Prostate gland (tissue), 2 donors: Measurements from ENCODE around the gene UBAC1. TPM values are rescaled to one million over a fixed set of nuclear protein-coding genes. Genes with fewer than 3 reads are reported as not detected.
A peak's percentile ranks its signal among the peaks of the same experiment; 100 is the strongest.

Experiments used
- DNase-seq: peaks from one replicate; pipeline ENCODE4 v3.0.0-alpha.2; 2019; ENCODE audit warnings: low spot score
- H3K27ac ChIP-seq, 2 donors: fragments of 200-600 bp; sonication (generic); 2 replicates each; pipeline ENCODE4 v1.5.1; 2017 to 2019
- H3K27me3 ChIP-seq: fragments of 200-600 bp; sonication (generic); replicated peaks from 2 replicates; pipeline ENCODE4 v1.5.1; 2019; ENCODE audit not compliant: insufficient read depth
- H3K36me3 ChIP-seq, 2 donors: fragments of 200-600 bp; sonication (generic); 1 replicate in 1 of 2; 2 replicates in 1 of 2; pipeline versions ENCODE4 v1.5.1 to v1.8.1; 2017 to 2019
- H3K4me1 ChIP-seq: fragments of 200-600 bp; sonication (generic); replicated peaks from 2 replicates; pipeline ENCODE4 v1.5.1; 2019
- H3K4me3 ChIP-seq, 2 donors: fragments of 200-600 bp; sonication (generic); 2 replicates each; pipeline ENCODE4 v1.5.1; 2017 to 2019
- H3K9me3 ChIP-seq: fragments of 200-600 bp; sonication (generic); 2 replicates; pipeline ENCODE4 v1.5.1; 2017
- POLR2A ChIP-seq: fragments of 450-650 bp; IDR thresholded peaks from one replicate; pipeline ENCODE4 v1.6.1; 2016; ENCODE audit warnings: antibody characterized with exemption, mild to moderate bottlenecking
- POLR2AphosphoS5 ChIP-seq: sonication (generic); formaldehyde crosslinking; IDR thresholded peaks from one replicate; pipeline ENCODE4 v1.6.1; 2017; ENCODE audit warnings: antibody characterized with exemption
- WGBS: methylation state at CpG from one replicate; pipeline ENCODE4 v1.1.5; 2018; 5-methylcytosine and 5-hydroxymethylcytosine counted together
- intact Hi-C: fragments of 100-400 bp; cut with DNase I; formaldehyde crosslinking; loops from one replicate; pipeline ENCODE4 v1.14.2; 2022
- total RNA-seq, 2 donors: library from RNA; depleted of rRNA; stranded (reverse); fragments of >200 nt; gene quantifications; one replicate each; pipeline ENCODE4 v1.1.0, GENCODE V29; 2016
- TF ChIP-seq, protein P1 (sequence below), 4 experiments: fragments of 200-600 bp in 2 of 4; fragments of 450-650 bp in 2 of 4; sonication (generic) in 2 of 4; IDR thresholded peaks; 1 replicate in 3 of 4; 2 replicates in 1 of 4; pipeline ENCODE4 v1.5.1; 2016 to 2019; ENCODE audit warnings: antibody characterized with exemption in 4 of 4, mild to moderate bottlenecking in 2 of 4, moderate library complexity in 2 of 4

The UBAC1 gene
- total RNA-seq, 2 donors from 2014 or later, result 53.7 to 59.1 TPM

- Histone ChIP-seq H3K27me3 (peaks cover 4% of the 10 kb centered on the region), H3K9me3 (no peaks in the 10 kb centered on the region), H3K27ac (no peak overlapping the region), H3K36me3 (no peaks in the 10 kb centered on the region), H3K4me1 (no peaks in the 10 kb centered on the region), H3K4me3 (no peak overlapping the region)
- TF ChIP-seq, protein P1, sequence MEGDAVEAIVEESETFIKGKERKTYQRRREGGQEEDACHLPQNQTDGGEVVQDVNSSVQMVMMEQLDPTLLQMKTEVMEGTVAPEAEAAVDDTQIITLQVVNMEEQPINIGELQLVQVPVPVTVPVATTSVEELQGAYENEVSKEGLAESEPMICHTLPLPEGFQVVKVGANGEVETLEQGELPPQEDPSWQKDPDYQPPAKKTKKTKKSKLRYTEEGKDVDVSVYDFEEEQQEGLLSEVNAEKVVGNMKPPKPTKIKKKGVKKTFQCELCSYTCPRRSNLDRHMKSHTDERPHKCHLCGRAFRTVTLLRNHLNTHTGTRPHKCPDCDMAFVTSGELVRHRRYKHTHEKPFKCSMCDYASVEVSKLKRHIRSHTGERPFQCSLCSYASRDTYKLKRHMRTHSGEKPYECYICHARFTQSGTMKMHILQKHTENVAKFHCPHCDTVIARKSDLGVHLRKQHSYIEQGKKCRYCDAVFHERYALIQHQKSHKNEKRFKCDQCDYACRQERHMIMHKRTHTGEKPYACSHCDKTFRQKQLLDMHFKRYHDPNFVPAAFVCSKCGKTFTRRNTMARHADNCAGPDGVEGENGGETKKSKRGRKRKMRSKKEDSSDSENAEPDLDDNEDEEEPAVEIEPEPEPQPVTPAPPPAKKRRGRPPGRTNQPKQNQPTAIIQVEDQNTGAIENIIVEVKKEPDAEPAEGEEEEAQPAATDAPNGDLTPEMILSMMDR (IDR thresholded peaks at IDR 0.05), result no peak
- TF ChIP-seq POLR2A, result no peak
- TF ChIP-seq POLR2AphosphoS5, result no peak
- intact Hi-C loops, result no loop called here
- DNase-seq, result no peak
- 73% methylated on average over 10 of the region's 10 CpGs for WGBS
Measured at GRCh38 chr9:135975834-135976233, 14.7 kb upstream of the UBAC1 start.

- TF ChIP-seq POLR2A (no peak), POLR2AphosphoS5 (no peak)
- TF ChIP-seq, protein P1 (IDR thresholded peaks at IDR 0.05), result no peak
- 58% methylated on average over 10 of the region's 10 CpGs for WGBS
- DNase-seq, result no peak
Measured at GRCh38 chr9:135974220-135974573, 13.0 kb upstream of the UBAC1 start.

GRCh38 chr9:135973277-135974219 is 12.4 kb upstream of the UBAC1 start:
- no peak for DNase-seq
- TF ChIP-seq, protein P1 (IDR thresholded peaks at IDR 0.05), result no peak
- no peak for TF ChIP-seq POLR2AphosphoS5
- Histone ChIP-seq H3K4me3 (no peak overlapping the region), H3K27ac (no peak overlapping the region), H3K36me3 (no peaks in the 10 kb centered on the region), H3K9me3 (no peaks in the 10 kb centered on the region), H3K27me3 (no peaks in the 10 kb centered on the region), H3K4me1 (no peaks in the 10 kb centered on the region)
- 50% methylated on average over 23 of the region's 23 CpGs for WGBS
- intact Hi-C loops, result no loop called here

More at GRCh38 chr9:135974220-135974573, 13.0 kb upstream of the UBAC1 start:
- intact Hi-C loops, result no loop called here
- Histone ChIP-seq H3K9me3 (no peaks in the 10 kb centered on the region), H3K27ac (no peak overlapping the region), H3K4me1 (no peaks in the 10 kb centered on the region), H3K27me3 (peaks cover under 1% of the 10 kb centered on the region), H3K4me3 (no peak overlapping the region), H3K36me3 (no peaks in the 10 kb centered on the region)

- H3K4me1 ChIP-seq, result no peaks in the 10 kb centered on the region
- H3K27ac ChIP-seq, result no peak overlapping the region
- no peaks in the 10 kb centered on the region for H3K36me3 ChIP-seq
- 18% methylated on average over 10 of the region's 13 CpGs for WGBS
- H3K9me3 ChIP-seq, result no peaks in the 10 kb centered on the region
- no peak overlapping the region for H3K4me3 ChIP-seq
- H3K27me3 ChIP-seq, result no peaks in the 10 kb centered on the region
- TF ChIP-seq POLR2A, result no peak
- TF ChIP-seq, protein P1 (IDR thresholded peaks at IDR 0.05), result peak in 1 of 4 experiments; percentile 15
- TF ChIP-seq POLR2AphosphoS5, result peak; percentile 41
- peak; percentile 50 for DNase-seq
- intact Hi-C loops, result no loop called here
Measured at GRCh38 chr9:135971892-135972291, 10.7 kb upstream of the UBAC1 start.
